Esophagus squamous epithelium (tissue), 4 donors: ENCODE data around the gene MARCHF11.

Source experiments
- CTCF ChIP-seq, 6 experiments: fragments of 450-650 bp in 4 of 6; fragments of 200-600 bp in 2 of 6; sonication (generic) in 2 of 6; IDR thresholded peaks; one replicate each; pipeline ENCODE4 v1.5.1; 2016 to 2019; ENCODE audit warnings: antibody characterized with exemption in 6 of 6, mild to moderate bottlenecking in 4 of 6, moderate library complexity in 4 of 6
- POLR2A ChIP-seq, 4 donors: fragments of 450-650 bp; IDR thresholded peaks; one replicate each; pipeline ENCODE4 v1.6.1; 2017; ENCODE audit warnings: antibody characterized with exemption in 4 of 4, mild to moderate bottlenecking in 4 of 4, moderate library complexity in 3 of 4

- TF ChIP-seq CTCF (IDR thresholded peaks at IDR 0.05) (no peak), POLR2A (IDR thresholded peaks at IDR 0.05) (no peak)
Observed at GRCh38 chr5:16128944-16129343, 50.6 kb downstream of the MARCHF11 start.
